ENCODE results near the gene TLCD4. TPM values are rescaled to one million over a fixed set of nuclear protein-coding genes. Genes with fewer than 3 reads are reported as not detected.
"Not testable (repeated sequence)": the region's sequence is repeated elsewhere in the genome, so short reads cannot be mapped to it uniquely, and the experiment has no call there.

Gene TLCD4
- 35.6 TPM for total RNA-seq (ENCODE audit: insufficient read depth, low replicate concordance)

- DNase-seq (ENCODE audit: low spot score): peak; percentile 59
These were observed at the start of gene TLCD4 for GRCh38 chr1:95117207-95118066. Gene TLCD4, plus strand, starts transcription at chr1:95117355. Its CDS starts 26,547 bp downstream, at chr1:95143902.

DNA sequence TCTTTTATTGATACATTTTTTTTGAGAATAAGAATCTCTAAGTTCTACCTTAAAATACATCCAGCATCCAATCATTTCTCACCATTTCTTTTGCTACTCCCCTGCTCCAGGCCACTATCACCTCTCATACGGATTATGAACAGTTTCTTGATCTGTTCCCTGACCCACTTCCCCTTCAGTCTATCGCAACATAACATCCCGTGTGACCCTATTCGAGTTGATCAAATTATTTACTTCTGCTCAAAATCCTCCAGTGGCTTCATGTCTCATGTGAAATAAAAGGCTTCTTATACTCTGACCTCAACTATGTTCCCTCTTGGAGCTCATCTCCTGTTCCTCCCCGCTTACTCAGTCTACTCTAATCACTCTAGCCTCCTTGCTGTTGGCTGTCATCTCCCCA, 49.6 kb upstream of the TLCD4 start:
- DNase-seq (ENCODE audit: low spot score): no peak

GRCh38 chr1:95068956-95069709, 48.0 kb upstream of the TLCD4 start:
- DNase-seq (ENCODE audit: low spot score): no peak

- DNase-seq (ENCODE audit: low spot score): no peak
These were observed 47.5 kb upstream of the TLCD4 start for GRCh38 chr1:95069710-95070093.

GRCh38 chr1:95071539-95071938, 45.6 kb upstream of the TLCD4 start:
- DNase-seq (ENCODE audit: low spot score): no peak

DNA sequence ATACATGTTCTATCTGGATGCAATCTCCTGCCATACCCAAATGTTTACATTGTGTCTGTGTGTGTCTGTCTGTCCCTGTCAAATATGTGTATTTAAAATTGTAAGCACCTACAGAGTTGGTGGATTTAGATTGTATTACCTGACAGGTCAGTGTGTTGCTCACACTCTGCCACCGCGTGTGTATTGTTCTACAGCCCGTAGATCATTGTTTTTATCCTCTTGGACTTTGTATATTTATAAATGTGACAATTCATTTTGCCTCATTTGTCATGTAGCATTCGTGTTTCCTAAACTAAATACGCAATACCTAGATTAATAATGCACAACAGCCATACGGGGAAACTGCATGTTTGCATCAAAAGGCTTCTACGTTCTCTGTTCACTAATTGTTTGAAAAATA, 45.0 kb upstream of the TLCD4 start:
- no peak for DNase-seq (ENCODE audit: low spot score)

DNA sequence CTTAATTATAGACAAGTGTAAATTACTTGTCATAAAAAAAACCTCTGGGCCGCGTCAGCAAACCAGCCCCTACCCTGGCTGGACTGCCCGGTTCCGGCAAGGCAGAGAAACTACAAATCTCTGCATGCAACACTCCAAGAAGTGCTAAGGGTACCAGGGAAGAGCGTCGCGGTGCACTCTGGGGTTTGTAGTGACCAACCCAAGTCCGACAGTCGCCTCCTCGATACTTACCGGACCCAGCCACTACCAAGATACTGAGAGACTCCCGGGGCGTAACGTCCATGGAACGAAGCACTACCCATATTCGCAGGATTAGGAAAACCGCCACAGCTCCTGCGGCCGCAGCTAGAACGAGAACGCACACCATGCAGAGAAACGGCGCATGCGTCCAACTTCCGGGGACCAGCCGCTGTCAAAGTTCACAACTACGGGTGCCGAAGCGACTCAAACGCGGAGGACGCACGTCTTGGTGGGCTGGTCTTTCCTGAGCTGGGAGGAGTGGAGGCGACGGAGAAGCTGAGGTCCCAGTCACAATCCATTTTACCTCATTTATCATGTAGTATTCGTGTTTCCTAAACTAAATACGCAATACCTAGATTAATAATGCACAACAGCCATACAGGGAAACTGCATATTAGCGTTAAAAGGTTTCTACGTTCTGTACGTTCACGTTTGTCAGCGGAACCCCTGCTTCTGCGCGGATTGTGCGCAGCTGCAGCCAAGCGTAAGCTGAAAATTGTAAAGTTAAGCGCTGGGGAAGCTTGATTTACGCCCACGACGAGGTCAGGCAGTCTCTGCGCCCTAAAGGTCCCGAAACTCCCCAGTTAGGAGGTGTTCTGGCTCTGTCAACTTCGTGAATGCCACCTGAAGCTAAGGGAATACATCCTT, 44.4 kb upstream of the TLCD4 start, which contains the start of gene ALG14:
Gene ALG14, minus strand, starts transcription at position 420 of the 888 bp plus-strand sequence. Its CDS starts 53 bp downstream, at position 367.
- peak; percentile 99 for DNase-seq (ENCODE audit: low spot score)

- DNase-seq (ENCODE audit: low spot score): no peak
These were observed 43.7 kb upstream of the TLCD4 start for GRCh38 chr1:95073446-95073845.

GRCh38 chr1:95076034-95076433, 41.1 kb upstream of the TLCD4 start:
- DNase-seq (ENCODE audit: low spot score): no peak

DNA sequence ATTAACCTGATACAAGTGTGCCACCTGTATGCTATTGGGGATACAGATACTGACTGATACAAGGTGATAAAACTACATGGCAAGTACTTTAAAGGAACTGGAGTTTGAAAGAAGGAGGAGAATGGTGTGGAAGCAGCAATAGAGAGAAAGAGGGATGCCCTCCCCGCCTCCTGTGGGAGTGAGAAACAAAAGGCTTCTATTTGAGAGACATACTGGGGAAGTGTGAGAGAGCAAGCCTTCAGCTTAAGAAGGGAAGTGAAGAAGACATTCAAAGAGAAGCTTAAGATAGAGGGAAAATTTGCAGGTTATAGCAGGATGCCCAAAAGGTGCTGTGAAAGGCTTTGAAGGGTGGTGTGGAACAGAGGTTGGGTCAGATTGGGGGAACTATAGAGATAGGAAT, 36.7 kb upstream of the TLCD4 start:
- DNase-seq (ENCODE audit: low spot score): no peak

- DNase-seq (ENCODE audit: low spot score): no peak
These were observed 36.3 kb upstream of the TLCD4 start for GRCh38 chr1:95080879-95081278.

DNA sequence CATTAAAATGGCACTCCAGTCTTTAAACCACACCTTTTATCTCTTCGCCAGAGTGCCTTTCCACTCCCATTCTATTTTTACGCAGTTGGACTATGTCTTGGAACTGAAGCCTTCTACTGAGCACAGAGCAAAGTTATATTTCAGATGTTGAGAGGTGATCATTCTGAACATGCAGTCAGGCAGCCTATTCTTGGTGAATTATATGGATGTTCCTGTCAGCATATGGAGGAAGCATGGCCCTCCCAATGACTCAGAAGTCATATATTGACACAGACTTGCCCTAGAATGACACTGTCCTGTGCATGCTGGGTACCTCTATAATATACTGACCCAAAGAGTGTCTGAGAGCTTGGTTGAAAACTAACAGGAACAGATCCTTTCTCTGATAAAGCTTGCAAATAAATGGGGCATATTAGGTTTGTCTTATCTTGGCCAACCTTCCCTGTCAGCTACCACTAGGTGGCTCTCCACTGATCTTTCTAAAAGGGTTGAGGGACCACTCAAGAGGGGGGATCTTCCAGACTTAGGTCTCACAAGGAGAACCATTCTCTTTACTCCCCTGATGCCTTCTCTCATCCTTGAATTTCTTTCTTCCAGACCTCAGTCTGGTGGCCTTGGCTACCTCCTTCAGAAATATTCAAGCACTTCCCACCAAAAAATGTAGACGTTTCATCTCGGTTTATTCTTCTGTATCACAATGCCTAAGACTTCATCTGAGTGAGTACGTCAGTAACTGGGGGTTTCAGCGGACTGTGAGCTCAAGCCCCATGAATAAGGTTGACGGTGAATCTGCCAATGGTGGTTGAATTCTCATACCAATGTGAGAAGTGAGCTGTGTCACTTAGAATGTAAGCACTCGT, 32.6 kb upstream of the TLCD4 start:
- peak; percentile 33 for DNase-seq (ENCODE audit: low spot score)

DNA sequence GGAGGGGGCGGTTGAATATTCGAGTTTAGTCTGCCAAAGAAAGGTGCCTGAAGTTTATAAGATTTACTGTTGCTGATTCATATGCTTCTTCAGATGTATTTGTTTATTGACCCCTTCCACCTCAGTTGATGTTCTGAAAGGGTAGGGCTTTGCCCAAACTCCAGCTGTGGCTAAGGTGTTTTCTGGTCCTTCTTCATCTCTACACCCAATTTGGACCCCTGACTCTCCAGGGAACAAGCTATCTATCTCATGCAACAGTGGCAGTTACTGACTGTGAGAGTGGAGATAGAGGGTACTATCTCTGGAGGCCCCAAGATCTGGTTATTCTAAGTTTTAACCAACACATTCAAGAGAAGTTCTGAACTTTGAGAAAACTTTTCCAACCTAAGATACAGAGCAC, 31.8 kb upstream of the TLCD4 start:
- no peak for DNase-seq (ENCODE audit: low spot score)

DNA sequence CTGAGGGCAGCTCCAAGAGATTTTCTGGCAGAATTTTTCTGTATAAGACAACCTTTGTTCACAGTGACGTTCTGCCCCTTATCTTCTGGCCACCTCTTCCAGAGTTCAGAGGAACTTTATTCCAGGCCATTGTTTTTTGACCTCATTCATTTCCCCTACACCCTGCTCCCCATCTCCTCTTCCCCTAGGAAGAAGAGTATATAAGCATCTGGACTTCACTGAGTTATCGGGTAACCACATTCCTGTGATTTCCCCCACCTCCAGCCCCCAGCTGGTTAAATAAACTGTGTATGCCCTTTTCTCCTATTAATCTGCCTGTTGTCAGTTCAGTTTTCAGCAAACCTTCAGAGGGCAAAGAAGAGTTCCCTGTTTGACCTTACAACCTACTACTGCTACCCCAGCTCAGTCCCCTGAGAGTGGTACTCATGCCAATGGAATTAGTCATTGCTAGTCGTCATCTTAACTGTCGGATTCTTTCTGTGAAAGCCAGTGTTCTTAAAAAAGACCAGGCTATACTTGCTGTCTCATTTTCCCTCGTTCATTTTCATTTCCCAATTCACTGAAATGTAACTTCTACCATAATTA, 30.1 kb upstream of the TLCD4 start:
- peak; percentile 89 for DNase-seq (ENCODE audit: low spot score)

- DNase-seq (ENCODE audit: low spot score): no peak
These were observed 28.9 kb upstream of the TLCD4 start for GRCh38 chr1:95088303-95088702.

GRCh38 chr1:95089650-95090287, 27.4 kb upstream of the TLCD4 start:
- no peak for DNase-seq (ENCODE audit: low spot score)

GRCh38 chr1:95091290-95091689, 25.9 kb upstream of the TLCD4 start:
- not testable (repeated sequence) for DNase-seq (ENCODE audit: low spot score)

- not testable (repeated sequence) for DNase-seq (ENCODE audit: low spot score)
These were observed 24.3 kb upstream of the TLCD4 start for GRCh38 chr1:95092891-95093290.

- DNase-seq (ENCODE audit: low spot score): no peak
These were observed 23.9 kb upstream of the TLCD4 start for GRCh38 chr1:95093296-95093695.

DNA sequence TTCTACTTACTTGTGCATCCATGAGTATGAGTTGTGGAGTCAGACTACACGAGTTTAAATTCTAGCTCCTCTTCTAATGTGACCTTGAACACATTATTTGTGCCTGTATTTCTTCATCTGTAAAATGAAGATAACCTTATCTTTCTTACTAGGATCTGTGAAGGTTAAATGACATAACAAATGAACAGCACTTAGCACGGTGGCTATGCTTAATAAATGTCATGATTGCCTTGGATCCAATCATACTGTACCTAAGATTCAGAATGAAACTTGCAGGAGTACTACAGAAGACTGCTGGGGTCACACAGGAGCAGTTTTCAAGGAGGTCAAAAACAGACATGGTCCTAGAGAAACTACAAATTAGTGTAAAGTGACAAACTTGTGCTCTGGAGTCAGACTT, 22.2 kb upstream of the TLCD4 start:
- DNase-seq (ENCODE audit: low spot score): no peak

All from umbilical cord (tissue), 2 donors.